Ovary (tissue), 9 donors: ENCODE data around the gene TMPRSS4. TPM values are rescaled to one million over a fixed set of nuclear protein-coding genes. Genes with fewer than 3 reads are reported as not detected.

ENCODE experiments used
- DNase-seq, 5 donors: peaks; one replicate each; pipeline ENCODE4 v3.0.0-alpha.2; 2019 to 2020
- H3K27ac ChIP-seq, 2 donors: fragments of 200-600 bp; one replicate each; pipeline versions ENCODE4 v1.5.1 to v1.8.0; 2019 to 2022
- H3K27me3 ChIP-seq: fragments of 200-600 bp; one replicate; pipeline ENCODE4 v1.8.0; 2022
- H3K36me3 ChIP-seq: fragments of 200-600 bp; sonication (generic); one replicate; pipeline ENCODE4 v1.5.1; 2019
- H3K4me1 ChIP-seq: one replicate; pipeline ENCODE4 v1.8.1; 2013; ENCODE audit warnings: mild to moderate bottlenecking, moderate library complexity; ENCODE audit not compliant: insufficient read depth
- H3K4me3 ChIP-seq: fragments of 200-600 bp; sonication (generic); one replicate; pipeline ENCODE4 v1.5.1; 2017
- H3K9me3 ChIP-seq, 2 donors: fragments of 200-600 bp in 1 of 2; sonication (generic) in 1 of 2; one replicate each; pipeline versions ENCODE4 v1.5.1 to v1.8.1; 2013 to 2019; ENCODE audit warnings: mild to moderate bottlenecking in 1 of 2, moderate library complexity in 1 of 2
- CTCF ChIP-seq, 3 donors: fragments of 450-650 bp in 2 of 3; fragments of 200-600 bp in 1 of 3; IDR thresholded peaks; one replicate each; pipeline versions ENCODE4 v1.5.1 to v1.8.0; 2016 to 2022; ENCODE audit warnings: antibody characterized with exemption in 3 of 3, mild to moderate bottlenecking in 1 of 3
- EP300 ChIP-seq: sonication (generic); formaldehyde crosslinking; IDR thresholded peaks from one replicate; pipeline ENCODE4 v1.6.1; 2017; ENCODE audit warnings: antibody characterized with exemption
- POLR2A ChIP-seq: fragments of 450-650 bp; IDR thresholded peaks from one replicate; pipeline ENCODE4 v1.6.1; 2017; ENCODE audit warnings: antibody characterized with exemption, mild to moderate bottlenecking, moderate library complexity
- WGBS, 3 donors: extraction: QIAGEN DNeasy Blood & Tissue Kit in 1 of 3; methylation state at CpG; one replicate each; pipeline versions ENCODE4 v1.1.5 to v1.1.7; 2013 to 2017; 5-methylcytosine and 5-hydroxymethylcytosine counted together
- intact Hi-C, 4 donors: fragments of 100-400 bp; cut with DNase I; formaldehyde crosslinking; loops; one replicate each; pipeline versions ENCODE4 v1.11.0 to v1.15.1; 2022 to 2023
- polyA plus RNA-seq, 2 donors: library from polyadenylated mRNA; stranded (reverse); fragments of 200-250 nt in 1 of 2; fragments of 350-450 nt in 1 of 2; fragmentation: Illumina TruSeq in 1 of 2; extraction: RNeasy Lipid Tissue Mini Kit (QIAGEN cat#74804) in 1 of 2; gene quantifications; one replicate each; pipeline ENCODE4 v1.2.3, GENCODE V29; 2013 to 2014
- total RNA-seq, 7 donors: library from RNA; depleted of rRNA in 2 of 7; stranded (reverse); fragments of >200 nt in 2 of 7; fragmentation: NEBNext Ultra II Directional in 3 of 7; extraction: Animal tissue kit (Norgen Biotek cat#: 25700) in 3 of 7; gene quantifications; one replicate each; pipeline versions ENCODE4 v1.1.0 to v1.2.4, GENCODE V29; 2016 to 2023
- donor health status: DM: no; HTN: no; CAD: no; lungs with moderate emphysema.
- donor health status: DM: no; HTN: no; CAD: no.
- donor health status: Bipolar disorder and iron deficiency.
- donor health status: DM: yes; HTN: yes; CAD: no.
- donor health status: DM: no; HTN: no; CAD: no.
- donor health status: DM: yes; HTN: yes; CAD: no.

Gene TMPRSS4
- total and polyA plus RNA-seq, 9 donors = 0.20 to 2.3 (median 0.85) TPM; not detected in 5

- WGBS, 3 donors = 61 to 70% (median 66%) methylated on average over 12 of the region's 12 CpGs
- no peak overlapping the region for H3K4me3 ChIP-seq
- no peaks in the 10 kb centered on the region for H3K4me1 ChIP-seq
- intact Hi-C loops = loop anchor here (5.0 to 10.0 kb wide), 5 partner anchors 213 to 628 kb away; partner anchors contain the start of gene DSCAML1 (in 1 of the 4)
- no peaks in the 10 kb centered on the region for H3K9me3 ChIP-seq
- H3K27me3 ChIP-seq = no peaks in the 10 kb centered on the region
- DNase-seq = no peak
- no peak for TF ChIP-seq POLR2A
- no peak for TF ChIP-seq EP300
- TF ChIP-seq CTCF (IDR thresholded peaks at IDR 0.05) = no peak
- H3K27ac ChIP-seq = no peak overlapping the region
- no peaks in the 10 kb centered on the region for H3K36me3 ChIP-seq
These were observed 21.9 kb upstream of the TMPRSS4 start for GRCh38 chr11:118054712-118055640.

GRCh38 chr11:118055966-118056365 is 20.9 kb upstream of the TMPRSS4 start:
- no peak for TF ChIP-seq CTCF (IDR thresholded peaks at IDR 0.05)
- no peak for TF ChIP-seq EP300
- TF ChIP-seq POLR2A = no peak
- intact Hi-C loops = loop anchor here in 1 of 4 donors (5.0 to 10.0 kb wide), 2 partner anchors 259 to 621 kb away; partner anchors contain the start of gene DSCAML1
- Histone ChIP-seq H3K27me3 (no peaks in the 10 kb centered on the region), H3K27ac (no peak overlapping the region), H3K9me3 (no peaks in the 10 kb centered on the region), H3K4me1 (no peaks in the 10 kb centered on the region), H3K4me3 (no peak overlapping the region), H3K36me3 (no peaks in the 10 kb centered on the region)
- WGBS, 3 donors = 90 to 94% (median 94%) methylated on average over 7 of the region's 7 CpGs
- no peak for DNase-seq

GRCh38 chr11:118056806-118057205 is 20.1 kb upstream of the TMPRSS4 start:
- no peak for DNase-seq
- intact Hi-C loops = loop anchor here in 1 of 4 donors (5.0 to 10.0 kb wide), 2 partner anchors 260 to 622 kb away; partner anchors contain the start of gene DSCAML1
- 92 to 95% (median 93%) methylated on average over 8 of the region's 8 CpGs for WGBS, 3 donors

More at GRCh38 chr11:118056806-118057205, 20.1 kb upstream of the TMPRSS4 start:
- H3K9me3 ChIP-seq = no peaks in the 10 kb centered on the region
- H3K4me1 ChIP-seq = no peaks in the 10 kb centered on the region
- no peaks in the 10 kb centered on the region for H3K27me3 ChIP-seq
- H3K27ac ChIP-seq = no peak overlapping the region
- TF ChIP-seq CTCF (IDR thresholded peaks at IDR 0.05) = no peak
- TF ChIP-seq EP300 = no peak
- TF ChIP-seq POLR2A = no peak
- no peaks in the 10 kb centered on the region for H3K36me3 ChIP-seq
- no peak overlapping the region for H3K4me3 ChIP-seq
